ENCODE results near the gene EXD3. TPM values are rescaled to one million over a fixed set of nuclear protein-coding genes. Genes with fewer than 3 reads are reported as not detected.

Gene EXD3
- total and polyA plus RNA-seq, 2 of the 13 experiments (the other 11 are each of a cell fraction or from before 2014, with no cell fraction given): 2.7 to 4.8 TPM

DNA sequence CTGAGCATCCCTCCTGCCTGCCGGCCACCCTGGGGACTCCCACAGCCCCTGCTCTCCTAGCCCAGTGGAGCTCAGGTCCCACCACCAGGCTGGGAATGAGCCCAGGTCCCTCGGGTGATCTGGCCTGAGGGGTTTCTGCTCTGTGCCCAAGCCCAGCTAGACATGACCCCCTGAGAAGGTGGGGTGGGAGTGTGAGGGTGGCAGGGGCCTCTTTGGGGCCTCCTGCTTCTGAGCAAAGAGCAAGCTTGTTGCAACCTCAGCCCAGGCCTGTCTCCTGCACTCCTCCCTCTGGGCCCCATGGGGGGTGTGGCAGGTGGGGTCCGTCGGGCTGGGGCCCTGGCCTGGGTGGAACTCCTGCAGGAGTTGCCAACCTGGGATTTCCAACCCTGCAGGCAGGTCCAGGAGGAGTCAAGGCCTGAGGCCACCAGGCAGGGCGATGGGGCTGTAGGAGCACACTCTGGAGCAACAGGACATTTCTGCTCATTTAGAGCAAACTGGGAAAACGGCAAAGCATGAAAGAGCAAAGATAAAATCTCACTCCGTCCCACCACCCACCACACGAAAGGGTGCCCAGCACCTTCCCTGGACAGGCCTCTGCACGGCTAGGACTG lies 109.5 kb downstream of the EXD3 start (continued):
- TF ChIP-seq ZNF44 (CRISPR knock-in tag; IDR thresholded peaks at IDR 0.05) (no peak), PATZ1 (CRISPR knock-in tag; IDR thresholded peaks at IDR 0.05) (0 out of 2 replicates have a peak, but pooled peaks have one; percentile 42), ZNF557 (CRISPR knock-in tag; IDR thresholded peaks at IDR 0.05) (no peak), KMT2B (CRISPR knock-in tag; IDR thresholded peaks at IDR 0.05) (no peak), ZNF329 (CRISPR knock-in tag; IDR thresholded peaks at IDR 0.05; ENCODE audit: low read depth) (no peak), MAZ (IDR thresholded peaks at IDR 0.05; ENCODE audit: borderline replicate concordance, low read depth, low read length) (no peak), MAZ (CRISPR knock-in tag; IDR thresholded peaks at IDR 0.05; ENCODE audit: low read depth) (no peak), ZFP62 (CRISPR knock-in tag; IDR thresholded peaks at IDR 0.05) (no peak), ESRRA (CRISPR knock-in tag; IDR thresholded peaks at IDR 0.05; ENCODE audit: low read depth) (no peak), SPEN (CRISPR knock-in tag; IDR thresholded peaks at IDR 0.05; ENCODE audit: low read depth) (no peak), ZNF430 (CRISPR knock-in tag; IDR thresholded peaks at IDR 0.05) (no peak), HNRNPL (IDR thresholded peaks at IDR 0.05; ENCODE audit: low read depth, low read length) (0 out of 2 replicates have a peak, but pooled peaks have one; percentile 38), ZBTB21 (CRISPR knock-in tag; IDR thresholded peaks at IDR 0.05) (no peak), MIXL1 (CRISPR knock-in tag; IDR thresholded peaks at IDR 0.05) (no peak), ARHGAP35 (CRISPR knock-in tag; IDR thresholded peaks at IDR 0.05; ENCODE audit: borderline replicate concordance) (no peak), PHF21A (CRISPR knock-in tag; IDR thresholded peaks at IDR 0.05) (0 out of 2 replicates have a peak, but pooled peaks have one; percentile 35), ZNF138 (CRISPR knock-in tag; IDR thresholded peaks at IDR 0.05; ENCODE audit: low read depth) (no peak), MNT (IDR thresholded peaks at IDR 0.05) (no peak), HNF4G (IDR thresholded peaks at IDR 0.05; ENCODE audit: borderline replicate concordance, low read depth, low read length) (0 out of 2 replicates have a peak, but pooled peaks have one; percentile 23), HNF4G (CRISPR knock-in tag; IDR thresholded peaks at IDR 0.05; ENCODE audit: borderline replicate concordance, low read depth) (no peak), KDM1A (CRISPR knock-in tag; IDR thresholded peaks at IDR 0.05) (no peak), ZFAT (CRISPR knock-in tag; conservative IDR thresholded peaks at IDR 0.05) (no peak), MED8 (CRISPR knock-in tag; IDR thresholded peaks at IDR 0.05; ENCODE audit: insufficient replicate concordance) (no peak), ZEB1 (IDR thresholded peaks at IDR 0.05; ENCODE audit: insufficient replicate concordance, low read depth) (no peak), ATF6 (CRISPR knock-in tag; conservative IDR thresholded peaks at IDR 0.05) (no peak)
